Prostate gland (tissue), 2 donors: ENCODE results near the gene USP43. TPM values are rescaled to one million over a fixed set of nuclear protein-coding genes. Genes with fewer than 3 reads are reported as not detected.
A peak's percentile ranks its signal among the peaks of the same experiment; 100 is the strongest.
"Not testable (repeated sequence)": the region's sequence is repeated elsewhere in the genome, so short reads cannot be mapped to it uniquely, and the experiment has no call there.

Experiments
- DNase-seq: peaks from one replicate; pipeline ENCODE4 v3.0.0-alpha.2; 2019; ENCODE audit warnings: low spot score
- H3K27ac ChIP-seq, 2 donors: fragments of 200-600 bp; sonication (generic); 2 replicates each; pipeline ENCODE4 v1.5.1; 2017 to 2019
- H3K27me3 ChIP-seq: fragments of 200-600 bp; sonication (generic); replicated peaks from 2 replicates; pipeline ENCODE4 v1.5.1; 2019; ENCODE audit not compliant: insufficient read depth
- H3K36me3 ChIP-seq, 2 donors: fragments of 200-600 bp; sonication (generic); 1 replicate in 1 of 2; 2 replicates in 1 of 2; pipeline versions ENCODE4 v1.5.1 to v1.8.1; 2017 to 2019
- H3K4me1 ChIP-seq: fragments of 200-600 bp; sonication (generic); replicated peaks from 2 replicates; pipeline ENCODE4 v1.5.1; 2019
- H3K4me3 ChIP-seq, 2 donors: fragments of 200-600 bp; sonication (generic); 2 replicates each; pipeline ENCODE4 v1.5.1; 2017 to 2019
- H3K9me3 ChIP-seq: fragments of 200-600 bp; sonication (generic); 2 replicates; pipeline ENCODE4 v1.5.1; 2017
- POLR2A ChIP-seq: fragments of 450-650 bp; IDR thresholded peaks from one replicate; pipeline ENCODE4 v1.6.1; 2016; ENCODE audit warnings: antibody characterized with exemption, mild to moderate bottlenecking
- POLR2AphosphoS5 ChIP-seq: sonication (generic); formaldehyde crosslinking; IDR thresholded peaks from one replicate; pipeline ENCODE4 v1.6.1; 2017; ENCODE audit warnings: antibody characterized with exemption
- WGBS: methylation state at CpG from one replicate; pipeline ENCODE4 v1.1.5; 2018; 5-methylcytosine and 5-hydroxymethylcytosine counted together
- intact Hi-C: fragments of 100-400 bp; cut with DNase I; formaldehyde crosslinking; loops from one replicate; pipeline ENCODE4 v1.14.2; 2022
- total RNA-seq, 2 donors: library from RNA; depleted of rRNA; stranded (reverse); fragments of >200 nt; gene quantifications; one replicate each; pipeline ENCODE4 v1.1.0, GENCODE V29; 2016
- TF ChIP-seq, protein P1 (sequence below), 4 experiments: fragments of 200-600 bp in 2 of 4; fragments of 450-650 bp in 2 of 4; sonication (generic) in 2 of 4; IDR thresholded peaks; 1 replicate in 3 of 4; 2 replicates in 1 of 4; pipeline ENCODE4 v1.5.1; 2016 to 2019; ENCODE audit warnings: antibody characterized with exemption in 4 of 4, mild to moderate bottlenecking in 2 of 4, moderate library complexity in 2 of 4

USP43 gene
- total RNA-seq, 2 donors from 2014 or later = 28.2 to 33.2 TPM

DNA sequence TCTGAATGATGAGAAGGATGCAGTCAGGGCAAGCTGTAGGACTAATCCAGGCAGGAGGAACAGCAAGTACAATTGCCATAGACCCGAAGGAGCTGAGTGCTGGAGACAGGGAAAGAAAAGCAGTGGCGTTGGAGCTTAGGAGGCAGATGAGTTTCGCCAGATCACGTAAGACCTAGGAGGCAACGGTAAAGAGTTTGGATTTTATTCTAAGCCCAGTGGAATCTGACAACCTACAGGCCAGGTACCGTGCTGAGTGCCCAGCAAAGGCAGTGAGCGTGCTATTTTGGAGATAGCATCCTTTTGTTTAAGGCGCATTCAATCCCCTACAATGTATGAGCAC, 1.2 kb downstream of the USP43 start:
- Histone ChIP-seq H3K27me3 (no peaks in the 10 kb centered on the region), H3K36me3 (no peaks in the 10 kb centered on the region), H3K4me1 (no peaks in the 10 kb centered on the region), H3K4me3 (peak overlapping the region; percentile 73 to 86), H3K9me3 (no peaks in the 10 kb centered on the region), H3K27ac (peak overlapping the region; percentile 85 to 89)
- no peak for DNase-seq
- 28% methylated on average over 8 of the region's 8 CpGs for WGBS
- TF ChIP-seq, protein P1, sequence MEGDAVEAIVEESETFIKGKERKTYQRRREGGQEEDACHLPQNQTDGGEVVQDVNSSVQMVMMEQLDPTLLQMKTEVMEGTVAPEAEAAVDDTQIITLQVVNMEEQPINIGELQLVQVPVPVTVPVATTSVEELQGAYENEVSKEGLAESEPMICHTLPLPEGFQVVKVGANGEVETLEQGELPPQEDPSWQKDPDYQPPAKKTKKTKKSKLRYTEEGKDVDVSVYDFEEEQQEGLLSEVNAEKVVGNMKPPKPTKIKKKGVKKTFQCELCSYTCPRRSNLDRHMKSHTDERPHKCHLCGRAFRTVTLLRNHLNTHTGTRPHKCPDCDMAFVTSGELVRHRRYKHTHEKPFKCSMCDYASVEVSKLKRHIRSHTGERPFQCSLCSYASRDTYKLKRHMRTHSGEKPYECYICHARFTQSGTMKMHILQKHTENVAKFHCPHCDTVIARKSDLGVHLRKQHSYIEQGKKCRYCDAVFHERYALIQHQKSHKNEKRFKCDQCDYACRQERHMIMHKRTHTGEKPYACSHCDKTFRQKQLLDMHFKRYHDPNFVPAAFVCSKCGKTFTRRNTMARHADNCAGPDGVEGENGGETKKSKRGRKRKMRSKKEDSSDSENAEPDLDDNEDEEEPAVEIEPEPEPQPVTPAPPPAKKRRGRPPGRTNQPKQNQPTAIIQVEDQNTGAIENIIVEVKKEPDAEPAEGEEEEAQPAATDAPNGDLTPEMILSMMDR (IDR thresholded peaks at IDR 0.05) = no peak
- TF ChIP-seq POLR2AphosphoS5 (no peak), POLR2A (no peak)
- intact Hi-C loops = no loop called here

DNA sequence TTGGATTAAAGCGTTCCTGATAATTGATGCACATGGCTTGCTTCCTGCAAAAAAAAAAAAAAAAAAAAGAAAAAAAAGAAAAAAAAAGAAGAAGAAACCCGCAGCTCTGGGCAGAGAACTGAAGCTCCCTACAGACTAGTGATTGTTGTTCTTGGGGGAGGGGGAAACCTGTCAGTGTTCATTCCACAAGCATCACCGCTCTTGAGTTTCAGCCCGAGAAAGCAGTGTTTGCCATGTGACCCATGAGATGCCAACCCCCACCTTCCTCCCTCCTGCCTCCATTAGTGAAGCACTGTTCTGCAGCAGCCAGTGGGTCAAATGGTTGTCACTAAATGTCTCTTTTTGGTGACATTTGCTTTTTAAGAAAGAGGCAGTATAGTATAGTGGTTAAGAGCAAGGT, 1.7 kb downstream of the USP43 start:
- TF ChIP-seq POLR2A = no peak
- peak; percentile 31 for DNase-seq
- Histone ChIP-seq H3K9me3 (no peaks in the 10 kb centered on the region), H3K27me3 (no peaks in the 10 kb centered on the region), H3K4me1 (no peaks in the 10 kb centered on the region), H3K36me3 (no peaks in the 10 kb centered on the region), H3K27ac (no peak overlapping the region), H3K4me3 (peak overlapping the region; percentile 73 to 86)
- WGBS = 12% methylated on average over 4 of the region's 4 CpGs
- intact Hi-C loops = no loop called here

DNA sequence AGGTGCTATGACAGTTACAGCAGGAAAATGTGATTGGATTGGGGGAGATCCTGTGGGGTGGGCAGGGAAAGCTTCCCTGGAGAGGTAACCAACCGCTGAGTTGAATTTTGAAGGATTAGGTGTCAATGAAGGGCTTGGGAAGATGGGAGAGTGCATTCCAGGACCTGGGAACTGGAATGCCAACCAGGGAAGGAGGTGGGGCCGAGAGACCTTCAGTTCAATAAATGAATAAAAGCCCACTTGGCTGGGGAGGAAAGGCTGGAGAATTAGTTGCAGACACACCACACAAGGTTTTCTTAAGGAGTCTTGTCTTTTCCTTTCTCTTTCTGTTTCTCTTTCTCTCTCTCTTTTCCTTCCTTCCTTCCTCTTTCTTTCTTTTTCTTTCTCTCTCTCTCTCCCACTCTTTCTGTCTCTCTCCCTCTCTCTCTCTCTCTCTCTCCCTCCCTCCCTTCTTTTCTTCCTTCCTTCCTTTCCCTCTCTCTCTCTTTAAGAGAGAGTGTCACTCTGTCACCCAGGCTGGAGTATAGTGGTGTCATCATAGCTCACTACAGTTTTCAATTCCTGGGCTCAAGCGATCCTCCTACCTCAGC, 3.3 kb downstream of the USP43 start:
- Histone ChIP-seq H3K4me3 (no peak overlapping the region), H3K27me3 (no peaks in the 10 kb centered on the region), H3K4me1 (no peaks in the 10 kb centered on the region), H3K9me3 (no peaks in the 10 kb centered on the region), H3K27ac (no peak overlapping the region), H3K36me3 (no peaks in the 10 kb centered on the region)
- WGBS = 71% methylated on average over 3 of the region's 3 CpGs
- no peak for DNase-seq
- intact Hi-C loops = no loop called here
- TF ChIP-seq, protein P1 (IDR thresholded peaks at IDR 0.05) = no peak
- no peak for TF ChIP-seq POLR2AphosphoS5
- no peak for TF ChIP-seq POLR2A

DNA sequence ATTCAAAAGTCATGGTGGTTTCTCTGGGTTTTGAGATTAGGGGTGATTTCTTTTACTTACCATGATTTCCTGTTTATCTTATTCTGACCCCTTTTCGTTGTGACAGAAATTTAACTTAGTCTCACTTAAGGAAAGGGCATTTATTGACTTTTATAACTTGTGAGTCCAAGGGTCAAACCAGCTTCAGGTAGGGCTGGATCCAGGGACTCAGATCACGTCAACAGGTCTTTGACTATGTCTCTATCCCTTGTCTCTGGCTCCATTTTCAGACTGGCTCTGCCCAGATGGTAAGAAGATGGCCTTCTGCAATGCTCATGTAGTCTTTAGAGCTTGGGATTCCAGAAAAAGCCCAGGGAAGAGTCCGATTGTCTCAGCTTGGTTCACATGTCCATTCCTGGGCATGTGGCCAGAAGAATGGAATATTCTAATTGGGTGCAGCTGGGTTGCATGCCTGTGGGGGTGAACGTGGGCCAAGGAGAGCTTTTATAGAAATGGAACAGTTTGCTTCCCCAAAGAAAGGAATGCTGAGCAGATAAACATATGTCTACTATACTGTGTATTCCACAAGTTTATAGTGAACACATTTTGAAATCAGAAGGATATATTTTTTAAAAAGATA, 13.4 kb downstream of the USP43 start:
- Histone ChIP-seq H3K27me3 (no peaks in the 10 kb centered on the region), H3K36me3 (no peaks in the 10 kb centered on the region), H3K27ac (no peak overlapping the region), H3K4me1 (no peaks in the 10 kb centered on the region), H3K4me3 (no peak overlapping the region), H3K9me3 (no peaks in the 10 kb centered on the region)
- DNase-seq = no peak
- 52% methylated on average over 4 of the region's 4 CpGs for WGBS
- TF ChIP-seq POLR2A = no peak
- no peak for TF ChIP-seq POLR2AphosphoS5
- TF ChIP-seq, protein P1 (IDR thresholded peaks at IDR 0.05) = no peak
- intact Hi-C loops = no loop called here

DNA sequence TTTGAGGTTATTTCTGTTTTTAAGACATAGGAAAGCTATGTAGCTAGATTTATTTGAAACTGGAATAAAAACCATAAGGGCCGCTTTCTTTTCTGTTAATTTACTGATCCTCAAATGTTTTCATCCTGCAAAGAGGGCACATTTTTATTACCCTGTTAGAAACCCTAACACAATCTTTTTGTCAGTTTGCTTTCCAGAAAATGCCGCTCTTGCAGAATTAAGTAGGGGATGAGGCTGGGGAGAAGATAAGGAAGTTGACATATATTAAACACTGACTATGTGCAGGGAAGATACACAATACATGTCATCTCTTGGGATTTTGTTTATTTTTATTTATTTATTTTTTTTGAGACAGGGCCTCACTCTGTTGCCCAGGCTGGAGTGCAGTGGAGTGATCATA, 15.7 kb downstream of the USP43 start:
- H3K27ac ChIP-seq = no peak overlapping the region
- no peaks in the 10 kb centered on the region for H3K4me1 ChIP-seq
- intact Hi-C loops = no loop called here
- no peaks in the 10 kb centered on the region for H3K9me3 ChIP-seq
- no peaks in the 10 kb centered on the region for H3K36me3 ChIP-seq
- no peak overlapping the region for H3K4me3 ChIP-seq
- no peak for DNase-seq
- TF ChIP-seq POLR2AphosphoS5 (no peak), POLR2A (no peak)
- TF ChIP-seq, protein P1 (IDR thresholded peaks at IDR 0.05) = no peak
- 90% methylated on average over 2 of the region's 2 CpGs for WGBS
- no peaks in the 10 kb centered on the region for H3K27me3 ChIP-seq

DNA sequence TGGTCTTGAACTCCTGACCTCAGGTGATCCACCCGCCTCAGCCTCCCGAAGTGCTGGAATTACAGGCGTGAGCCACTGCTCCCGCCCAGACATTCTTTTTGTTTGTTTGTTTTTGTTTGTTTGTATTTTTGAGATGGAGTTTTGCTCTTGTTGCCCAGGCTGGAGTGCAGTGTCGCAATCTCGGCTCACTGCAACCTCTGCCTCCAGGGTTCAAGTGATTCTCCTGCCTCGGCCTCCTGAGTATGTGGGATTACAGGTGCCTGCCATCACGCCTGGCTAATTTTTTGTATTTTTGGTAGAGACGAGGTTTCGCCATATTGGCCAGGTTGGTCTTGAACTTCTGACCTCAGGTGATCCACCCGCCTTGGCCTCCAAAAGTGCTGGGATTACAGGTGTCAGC, 18.2 kb downstream of the USP43 start:
- H3K4me1 ChIP-seq, H3K27me3 ChIP-seq, H3K9me3 ChIP-seq, H3K4me3 ChIP-seq, DNase-seq, H3K36me3 ChIP-seq, H3K27ac ChIP-seq, intact Hi-C loops: not testable (repeated sequence)
- WGBS = 95% methylated on average over 11 of the region's 11 CpGs
